Caco-2 (cell line): Measurements from ENCODE around the gene ENO3. TPM values are rescaled to one million over a fixed set of nuclear protein-coding genes. Genes with fewer than 3 reads are reported as not detected.

Source experiments
- BruUV-seq: library from RNA; stranded (reverse); fragments of 400-500 nt; replicated peaks from 2 replicates; lab custom pipeline; 2021; lab: Mats Ljungman, UMichigan
- CTCF ChIA-PET: fragments of 300-600 bp; sonication (Branson Sonifier 250); formaldehyde crosslinking; loops from one replicate; lab custom pipeline; 2022; ENCODE audit warnings: antibody characterized with exemption; lab: Charles Lee
- POLR2A ChIA-PET: fragments of 300-600 bp; sonication (Branson Sonifier 250); formaldehyde crosslinking; loops from one replicate; lab custom pipeline; 2022; ENCODE audit warnings: antibody characterized with exemption; lab: Charles Lee
- DNase-seq, 2 experiments: peaks; one replicate each; pipeline versions ENCODE4 v3.0.0 to v3.0.0-alpha.2; 2020 to 2022
- H3K27me3 ChIP-seq: replicated peaks from 2 replicates; pipeline ENCODE4 v1.6.0; 2011; ENCODE audit warnings: low read length; ENCODE audit not compliant: control insufficient read depth, insufficient read depth
- H3K36me3 ChIP-seq: 2 replicates; pipeline ENCODE4 v1.5.1; 2011; ENCODE audit warnings: low read length; ENCODE audit not compliant: control insufficient read depth, insufficient read depth
- H3K4me1 ChIP-seq: fragments of 250-450 bp; sonication (Bioruptor Pico); 2 replicates; pipeline ENCODE4 v1.5.1; 2020; ENCODE audit warnings: mild to moderate bottlenecking
- H3K4me3 ChIP-seq: 2 replicates; pipeline ENCODE4 v1.5.1; 2011; ENCODE audit warnings: low read depth, mild to moderate bottlenecking, control low read depth, low read length
- H3K9me3 ChIP-seq: fragments of 250-450 bp; sonication (Bioruptor Pico); 2 replicates; pipeline ENCODE4 v1.5.1; 2020; ENCODE audit warnings: mild to moderate bottlenecking, moderate library complexity
- H3K27ac Mint-ChIP-seq: one replicate; pipeline ENCODE4 v1.8.0; 2022; ENCODE audit warnings: mixed read lengths; ENCODE audit not compliant: unreplicated experiment
- H3K27me3 Mint-ChIP-seq: one replicate; pipeline ENCODE4 v1.8.0; 2022; ENCODE audit warnings: mixed read lengths; ENCODE audit not compliant: insufficient read depth, unreplicated experiment
- H3K36me3 Mint-ChIP-seq: one replicate; pipeline ENCODE4 v1.8.0; 2022; ENCODE audit warnings: mild to moderate bottlenecking, mixed read lengths; ENCODE audit not compliant: insufficient read depth, unreplicated experiment
- H3K4me1 Mint-ChIP-seq: one replicate; pipeline ENCODE4 v1.8.0; 2022; ENCODE audit warnings: low read depth, mixed read lengths; ENCODE audit not compliant: unreplicated experiment
- H3K4me3 Mint-ChIP-seq: one replicate; pipeline ENCODE4 v1.8.0; 2022; ENCODE audit warnings: mild to moderate bottlenecking, moderate library complexity, mixed read lengths; ENCODE audit not compliant: unreplicated experiment
- H3K9me3 Mint-ChIP-seq: one replicate; pipeline ENCODE4 v1.8.0; 2022; ENCODE audit warnings: mixed read lengths; ENCODE audit not compliant: unreplicated experiment
- intact Hi-C: fragments of 100-400 bp; cut with micrococcal nuclease; formaldehyde crosslinking; loops from one replicate; pipeline ENCODE4 v1.10.0; 2022; ENCODE audit not compliant: unreplicated experiment
- total RNA-seq: library from RNA; stranded (reverse); gene quantifications from 2 replicates; pipeline ENCODE4 v1.2.3, GENCODE V29; 2022
- TF ChIP-seq, protein P1 (sequence below), 2 experiments: fragments of 200-600 bp in 1 of 2; IDR thresholded peaks; 1 replicate in 1 of 2; 2 replicates in 1 of 2; pipeline versions ENCODE4 v1.5.1 to v1.8.0; 2011 to 2022; ENCODE audit warnings: antibody characterized with exemption in 1 of 2, control low read depth in 1 of 2, inconsistent platforms in 1 of 2, low read depth in 1 of 2, low read length in 1 of 2, mild to moderate bottlenecking in 1 of 2, moderate library complexity in 1 of 2; ENCODE audit not compliant: insufficient read depth in 1 of 2, severe bottlenecking in 1 of 2, unreplicated experiment in 1 of 2

Gene ENO3
- total RNA-seq, 1 experiment from 2014 or later = 8.1 TPM

DNA sequence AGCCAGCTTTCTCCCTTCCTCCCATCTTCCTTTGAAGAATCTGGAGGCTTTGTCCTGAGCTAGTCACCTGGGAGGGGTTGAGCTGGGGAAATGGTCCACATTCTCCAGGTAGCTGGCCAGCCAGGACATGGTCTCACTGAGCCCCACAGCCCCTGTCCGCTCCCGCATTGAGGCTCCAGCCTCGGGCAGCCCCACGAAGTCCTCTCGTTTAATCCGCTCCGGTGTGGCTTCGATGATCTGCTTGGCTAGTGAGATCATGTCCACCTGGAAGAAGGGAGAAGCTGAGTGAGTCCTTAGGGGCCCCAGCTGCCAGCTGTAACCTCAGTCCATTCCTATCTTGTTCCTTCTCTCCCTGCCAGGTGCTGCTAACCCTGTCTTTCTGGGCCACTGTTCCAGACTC lies 19.4 kb downstream of the ENO3 start:
- Histone ChIP-seq H3K9me3 (no peaks in the 10 kb centered on the region), H3K4me1 (peaks cover 4% of the 10 kb centered on the region; the same call in 1 of the 2 replicates), H3K36me3 (no peaks in the 10 kb centered on the region), H3K4me3 (no peak overlapping the region), H3K27me3 (no peaks in the 10 kb centered on the region)
- BruUV-seq = no TSS peak
- ChIA-PET CTCF (no interaction called here), POLR2A (interaction anchor here (1.7 kb wide), 1 partner anchor 30 kb away, joined by 4 read pairs; the partner anchor contains the start of genes RNF167 and SLC25A11)
- Mint-ChIP-seq H3K4me1 (peaks cover 4% of the 10 kb centered on the region), H3K9me3 (no peaks in the 10 kb centered on the region), H3K27ac (no peak overlapping the region), H3K4me3 (no peak overlapping the region), H3K27me3 (no peaks in the 10 kb centered on the region), H3K36me3 (peaks cover 31% of the 10 kb centered on the region)
- intact Hi-C loops = no loop called here
- TF ChIP-seq, protein P1, sequence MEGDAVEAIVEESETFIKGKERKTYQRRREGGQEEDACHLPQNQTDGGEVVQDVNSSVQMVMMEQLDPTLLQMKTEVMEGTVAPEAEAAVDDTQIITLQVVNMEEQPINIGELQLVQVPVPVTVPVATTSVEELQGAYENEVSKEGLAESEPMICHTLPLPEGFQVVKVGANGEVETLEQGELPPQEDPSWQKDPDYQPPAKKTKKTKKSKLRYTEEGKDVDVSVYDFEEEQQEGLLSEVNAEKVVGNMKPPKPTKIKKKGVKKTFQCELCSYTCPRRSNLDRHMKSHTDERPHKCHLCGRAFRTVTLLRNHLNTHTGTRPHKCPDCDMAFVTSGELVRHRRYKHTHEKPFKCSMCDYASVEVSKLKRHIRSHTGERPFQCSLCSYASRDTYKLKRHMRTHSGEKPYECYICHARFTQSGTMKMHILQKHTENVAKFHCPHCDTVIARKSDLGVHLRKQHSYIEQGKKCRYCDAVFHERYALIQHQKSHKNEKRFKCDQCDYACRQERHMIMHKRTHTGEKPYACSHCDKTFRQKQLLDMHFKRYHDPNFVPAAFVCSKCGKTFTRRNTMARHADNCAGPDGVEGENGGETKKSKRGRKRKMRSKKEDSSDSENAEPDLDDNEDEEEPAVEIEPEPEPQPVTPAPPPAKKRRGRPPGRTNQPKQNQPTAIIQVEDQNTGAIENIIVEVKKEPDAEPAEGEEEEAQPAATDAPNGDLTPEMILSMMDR (IDR thresholded peaks at IDR 0.05; ENCODE audit: insufficient read depth in 1 of 2, low read depth in 1 of 2, low read length in 1 of 2, severe bottlenecking in 1 of 2, unreplicated experiment in 1 of 2) = no peak
- no peak for DNase-seq

DNA sequence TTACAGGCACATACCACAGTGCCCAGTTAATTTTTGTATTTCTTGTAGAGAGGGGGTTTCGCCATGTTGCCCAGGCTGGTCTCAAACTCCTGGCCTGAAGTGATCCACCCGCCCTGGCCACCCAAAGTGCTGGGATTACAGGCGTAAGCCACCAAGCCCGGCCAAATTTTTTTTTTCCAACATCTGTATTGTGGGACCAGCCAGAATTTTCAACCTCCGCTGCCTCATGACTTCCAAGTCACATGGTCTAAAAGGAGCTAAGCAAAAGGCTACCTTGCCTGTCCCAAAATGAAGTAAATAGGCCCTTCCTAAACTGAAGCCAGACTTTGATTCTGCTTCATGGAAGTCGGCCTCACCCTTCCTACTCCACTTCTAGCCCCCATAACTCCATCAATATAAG lies 20.9 kb downstream of the ENO3 start:
- H3K36me3 Mint-ChIP-seq = peaks cover 37% of the 10 kb centered on the region
- peaks cover 4% of the 10 kb centered on the region; the same call in 1 of the 2 replicates for H3K4me1 ChIP-seq
- POLR2A ChIA-PET = interaction anchor here (0.6 kb wide), 1 partner anchor 122 kb away, joined by 3 read pairs; no protein-coding TSS in a partner anchor

DNA sequence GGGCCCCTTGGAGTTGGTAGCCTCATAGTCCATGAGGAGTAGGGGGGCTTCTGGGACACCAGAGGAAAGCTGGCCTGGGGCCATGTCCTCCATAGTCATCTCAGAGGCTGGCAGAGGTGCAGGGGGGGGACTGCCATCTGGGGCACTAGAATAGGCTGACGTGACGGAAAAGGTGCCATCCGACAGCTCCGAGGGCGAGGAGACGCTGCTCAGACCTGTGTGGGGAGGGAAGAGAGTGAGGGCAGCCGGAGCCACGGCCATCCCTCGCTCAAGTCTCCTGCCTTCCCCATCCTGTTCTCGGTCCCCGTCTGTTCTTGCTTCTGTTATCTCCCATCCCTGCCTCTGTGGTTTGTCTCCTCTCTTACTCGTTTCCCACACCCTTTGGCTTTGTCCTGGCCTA lies 21.4 kb downstream of the ENO3 start:
- DNase-seq = no peak
- ChIA-PET POLR2A (no interaction called here), CTCF (no interaction called here)
- H3K4me3 ChIP-seq = no peak overlapping the region
- Mint-ChIP-seq H3K27ac (peak overlapping the region; percentile 66), H3K4me1 (peaks cover 9% of the 10 kb centered on the region), H3K4me3 (peak overlapping the region; percentile 49), H3K36me3 (peaks cover 37% of the 10 kb centered on the region), H3K27me3 (no peaks in the 10 kb centered on the region), H3K9me3 (no peaks in the 10 kb centered on the region)
- no TSS peak for BruUV-seq
- H3K9me3 ChIP-seq = no peaks in the 10 kb centered on the region
- no peaks in the 10 kb centered on the region for H3K27me3 ChIP-seq
- intact Hi-C loops = no loop called here
- peaks cover 4% of the 10 kb centered on the region; the same call in 1 of the 2 replicates for H3K4me1 ChIP-seq
- TF ChIP-seq, protein P1 (IDR thresholded peaks at IDR 0.05; ENCODE audit: insufficient read depth in 1 of 2, low read depth in 1 of 2, low read length in 1 of 2, severe bottlenecking in 1 of 2, unreplicated experiment in 1 of 2) = no peak
- no peaks in the 10 kb centered on the region for H3K36me3 ChIP-seq

More for the DNA sequence above, 20.9 kb downstream of the ENO3 start:
- Histone ChIP-seq H3K4me3 (no peak overlapping the region), H3K27me3 (no peaks in the 10 kb centered on the region), H3K36me3 (no peaks in the 10 kb centered on the region), H3K9me3 (no peaks in the 10 kb centered on the region)
- no peaks in the 10 kb centered on the region for H3K27me3 Mint-ChIP-seq
- BruUV-seq = no TSS peak
- no peak overlapping the region for H3K27ac Mint-ChIP-seq
- TF ChIP-seq, protein P1 (IDR thresholded peaks at IDR 0.05; ENCODE audit: insufficient read depth in 1 of 2, low read depth in 1 of 2, low read length in 1 of 2, severe bottlenecking in 1 of 2, unreplicated experiment in 1 of 2) = no peak
- intact Hi-C loops = no loop called here
- no peaks in the 10 kb centered on the region for H3K9me3 Mint-ChIP-seq
- H3K4me1 Mint-ChIP-seq = peaks cover 9% of the 10 kb centered on the region
- no peak for DNase-seq
- CTCF ChIA-PET = no interaction called here
- H3K4me3 Mint-ChIP-seq = no peak overlapping the region
